ENCODE measurements around the gene APBB2.

- TF ChIP-seq CTCF (IDR thresholded peaks at IDR 0.05), result no peak
- TF ChIP-seq POLR2A (IDR thresholded peaks at IDR 0.05), result no peak
Observed at GRCh38 chr4:40871695-40872250, 342.6 kb downstream of the APBB2 start.

Data from tibial nerve (tissue), 3 donors.